T-helper 9 cell (primary cell): ENCODE results near the gene RHBDD2.
"Not testable (repeated sequence)": the region's sequence is repeated elsewhere in the genome, so short reads cannot be mapped to it uniquely, and the experiment has no call there.

ENCODE experiments used
- DNase-seq: peaks from one replicate; pipeline ENCODE4 v3.0.0-alpha.2; 2020
- total RNA-seq, 2 donors: gene quantifications; one replicate each; lab custom pipeline; 2026; lab: John Stamatoyannopoulos, UW

Gene RHBDD2
- total RNA-seq = 62.0 to 80.4 reads per million in 2 donors

DNA sequence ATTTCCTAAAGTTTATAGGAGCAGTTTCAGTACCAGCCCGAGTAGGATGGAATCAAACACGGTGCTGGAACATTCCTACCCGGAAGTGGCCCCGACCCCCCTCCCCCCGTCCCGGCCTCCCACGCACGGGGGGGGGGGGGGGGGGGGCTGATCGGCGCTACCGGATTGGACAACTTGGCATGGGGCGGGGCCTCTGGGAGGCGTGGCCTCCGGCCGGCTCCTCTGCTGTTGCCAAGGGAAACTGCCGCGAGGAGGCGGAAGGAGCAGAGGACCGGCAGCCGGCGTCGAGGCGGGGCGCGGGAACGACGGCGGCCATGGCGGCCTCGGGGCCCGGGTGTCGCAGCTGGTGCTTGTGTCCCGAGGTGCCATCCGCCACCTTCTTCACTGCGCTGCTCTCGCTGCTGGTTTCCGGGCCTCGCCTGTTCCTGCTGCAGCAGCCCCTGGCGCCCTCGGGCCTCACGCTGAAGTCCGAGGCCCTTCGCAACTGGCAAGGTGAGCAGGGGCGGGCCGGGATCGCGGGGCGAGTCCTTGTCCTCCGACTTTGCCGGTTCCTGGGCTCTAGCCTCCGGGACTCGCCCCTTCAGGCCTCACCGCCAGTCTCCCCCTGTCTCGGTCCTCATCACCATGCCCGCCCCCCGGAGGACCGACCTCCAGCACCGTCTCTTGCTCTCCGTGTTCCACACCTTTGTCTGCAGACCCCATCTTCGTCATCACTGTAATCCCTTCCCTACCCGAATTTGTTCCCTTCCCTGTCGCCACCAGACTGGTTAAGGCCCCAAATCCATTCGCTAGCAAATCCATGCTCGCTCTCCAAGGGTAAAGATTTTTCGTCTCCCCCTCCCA, at the start of gene RHBDD2:
Gene RHBDD2 (plus strand): TSS at position 266 of the 843 bp plus-strand sequence. CDS start 49 bp downstream, at position 315.
- peak; percentile 94 for DNase-seq

GRCh38 chr7:75829656-75830055, 49.2 kb upstream of the RHBDD2 start:
- DNase-seq = not testable (repeated sequence)

GRCh38 chr7:75830978-75831377, 47.9 kb upstream of the RHBDD2 start:
- no peak for DNase-seq

DNA sequence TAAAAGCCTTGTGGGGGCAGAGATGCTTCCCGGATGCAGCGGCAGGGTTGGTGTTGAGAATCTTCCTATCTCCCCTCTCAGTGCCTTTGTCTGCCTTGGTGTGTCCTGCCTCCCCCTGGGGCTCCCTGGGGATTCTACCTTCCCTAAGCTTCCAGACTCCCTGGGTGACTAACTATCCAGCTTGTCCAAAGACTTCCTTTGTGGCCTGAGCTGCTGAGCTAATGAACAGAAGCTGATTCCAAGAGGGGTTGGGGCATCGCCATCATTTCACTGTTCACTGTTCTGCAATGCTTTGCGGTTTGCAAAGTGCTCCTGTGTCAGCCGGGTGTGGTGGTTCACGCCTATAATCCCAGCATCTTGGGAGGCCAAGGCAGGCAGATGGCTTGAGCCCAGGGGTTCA, 45.2 kb upstream of the RHBDD2 start:
- DNase-seq = not testable (repeated sequence)

GRCh38 chr7:75835688-75836285, 43.0 kb upstream of the RHBDD2 start:
- no peak for DNase-seq

DNA sequence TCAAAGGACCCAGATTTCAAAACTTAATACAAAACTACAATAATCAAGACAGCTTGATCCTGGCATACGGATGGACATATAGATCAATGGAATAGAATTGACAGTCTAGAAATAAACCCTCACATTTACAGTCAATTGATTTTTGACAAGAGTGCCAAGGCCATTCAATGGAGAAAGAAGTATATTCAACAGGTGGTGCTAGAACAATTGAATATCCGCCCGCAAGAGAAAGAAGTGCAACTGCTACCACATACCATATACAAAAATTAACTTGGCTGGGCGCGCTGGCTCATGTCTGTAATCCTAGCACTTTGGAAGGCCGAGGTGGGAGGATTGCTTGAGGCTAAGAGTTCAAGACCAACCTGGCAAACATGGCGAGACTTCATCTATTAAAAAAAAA, 42.0 kb upstream of the RHBDD2 start:
- DNase-seq = no peak

DNA sequence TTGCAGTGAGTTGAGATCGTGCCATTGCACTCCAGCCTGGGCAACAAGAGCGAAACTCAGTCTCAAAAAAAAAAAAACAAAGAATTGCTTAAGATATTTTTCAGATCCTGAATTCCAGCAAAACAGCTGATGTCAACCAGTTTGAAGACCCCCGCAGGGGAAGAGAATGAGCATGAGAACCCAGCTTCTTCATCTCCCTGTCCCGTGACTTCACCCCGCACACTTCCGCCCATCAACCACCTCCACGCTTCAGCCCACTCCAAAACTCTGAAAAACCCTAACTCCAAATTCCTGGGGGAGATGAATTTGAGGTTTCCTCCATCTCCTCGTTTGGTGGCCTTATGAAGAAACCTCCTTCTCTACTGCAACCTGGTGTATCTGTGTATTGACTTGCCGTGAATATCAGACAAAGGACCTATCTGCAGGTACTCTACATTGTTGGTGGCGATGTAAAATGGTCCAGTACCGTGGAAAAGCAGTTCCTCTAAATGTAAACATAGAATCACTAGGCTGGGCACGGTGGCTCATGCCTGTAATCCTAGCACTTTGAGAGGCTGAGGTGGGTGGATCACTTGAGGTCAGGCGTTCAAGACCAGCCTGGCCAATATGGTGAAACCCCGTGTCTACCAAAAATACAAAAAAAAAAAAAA, 40.4 kb upstream of the RHBDD2 start:
- not testable (repeated sequence) for DNase-seq

GRCh38 chr7:75840029-75840428, 38.8 kb upstream of the RHBDD2 start:
- DNase-seq = no peak

GRCh38 chr7:75842836-75843446, 35.9 kb upstream of the RHBDD2 start:
- DNase-seq = no peak

DNA sequence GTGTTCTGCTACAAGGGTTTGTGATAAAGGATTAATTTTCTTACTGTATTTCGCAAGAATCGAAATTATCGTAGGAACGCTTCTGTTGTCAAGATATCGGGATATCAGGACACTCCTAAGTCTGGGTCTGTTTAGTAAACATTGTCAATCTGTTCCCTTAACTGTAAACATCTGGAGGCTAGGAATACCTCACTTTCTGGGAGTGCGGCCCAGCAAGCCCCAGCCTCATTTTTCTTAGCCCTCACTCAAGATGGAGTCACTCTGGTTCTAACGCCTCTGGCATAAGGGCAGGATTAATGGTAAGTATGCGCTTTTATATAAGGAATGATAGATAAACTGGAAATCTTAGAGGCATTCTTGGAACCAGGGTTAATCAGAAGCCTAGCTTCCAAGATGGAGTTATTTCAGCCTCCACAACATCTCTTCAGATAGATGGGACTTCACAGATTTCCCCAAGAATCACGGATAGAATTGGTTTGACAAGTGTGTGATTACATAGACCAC, 35.2 kb upstream of the RHBDD2 start:
- no peak for DNase-seq

- DNase-seq = no peak
These were observed 34.7 kb upstream of the RHBDD2 start for GRCh38 chr7:75844158-75844557.

DNA sequence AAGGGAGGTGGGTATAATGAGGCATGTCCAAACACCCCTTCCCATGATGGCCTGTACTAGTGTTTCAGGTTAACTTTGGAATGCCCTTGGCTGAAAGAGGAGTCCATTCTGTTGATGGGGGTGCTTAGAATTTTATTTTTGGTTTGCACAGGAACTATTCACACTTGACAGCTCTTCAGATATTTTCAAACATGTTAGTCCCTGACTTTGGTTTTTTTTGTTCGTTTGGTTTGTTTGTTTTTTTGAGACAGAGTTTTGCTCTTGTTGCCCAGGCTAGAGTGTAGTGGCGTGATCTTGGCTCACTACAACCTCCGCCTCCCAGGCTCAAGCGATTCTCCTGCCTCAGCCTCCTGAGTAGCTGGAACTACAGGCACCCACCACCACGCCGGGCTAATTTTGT, 33.7 kb upstream of the RHBDD2 start:
- not testable (repeated sequence) for DNase-seq

- no peak for DNase-seq
These were observed 31.1 kb upstream of the RHBDD2 start for GRCh38 chr7:75847707-75848106.

GRCh38 chr7:75849573-75849972, 29.3 kb upstream of the RHBDD2 start:
- no peak for DNase-seq

GRCh38 chr7:75850235-75850634, 28.6 kb upstream of the RHBDD2 start:
- no peak for DNase-seq

GRCh38 chr7:75854233-75854632, 24.6 kb upstream of the RHBDD2 start:
- no peak for DNase-seq

DNA sequence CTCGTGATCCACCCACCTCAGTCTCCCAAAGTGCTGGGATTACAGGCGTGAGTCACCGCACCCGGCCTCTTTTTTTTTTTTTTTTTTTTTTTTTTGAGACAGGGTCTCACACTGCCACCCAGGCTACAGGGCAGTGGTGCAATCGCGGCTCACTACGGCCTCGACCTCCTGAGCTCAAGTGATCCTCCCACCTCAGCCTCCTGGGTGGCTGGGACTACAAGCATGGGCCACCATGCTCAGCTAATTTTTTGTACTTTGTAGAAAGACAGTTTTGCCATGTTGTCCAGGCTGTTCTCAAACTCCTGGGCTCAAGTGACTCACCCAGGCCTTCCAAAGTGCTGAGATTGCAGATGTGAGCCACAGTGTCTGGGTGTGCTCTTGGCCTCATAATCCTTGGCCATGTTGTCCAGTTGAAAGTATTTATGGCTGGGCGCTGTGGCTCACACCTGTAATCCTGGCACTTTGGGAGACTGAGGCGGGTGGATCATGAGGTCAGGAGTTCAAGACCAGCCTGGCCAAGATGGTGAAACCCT, 24.0 kb upstream of the RHBDD2 start:
- DNase-seq = not testable (repeated sequence)

- no peak for DNase-seq
These were observed 22.3 kb upstream of the RHBDD2 start for GRCh38 chr7:75856536-75856935.

DNA sequence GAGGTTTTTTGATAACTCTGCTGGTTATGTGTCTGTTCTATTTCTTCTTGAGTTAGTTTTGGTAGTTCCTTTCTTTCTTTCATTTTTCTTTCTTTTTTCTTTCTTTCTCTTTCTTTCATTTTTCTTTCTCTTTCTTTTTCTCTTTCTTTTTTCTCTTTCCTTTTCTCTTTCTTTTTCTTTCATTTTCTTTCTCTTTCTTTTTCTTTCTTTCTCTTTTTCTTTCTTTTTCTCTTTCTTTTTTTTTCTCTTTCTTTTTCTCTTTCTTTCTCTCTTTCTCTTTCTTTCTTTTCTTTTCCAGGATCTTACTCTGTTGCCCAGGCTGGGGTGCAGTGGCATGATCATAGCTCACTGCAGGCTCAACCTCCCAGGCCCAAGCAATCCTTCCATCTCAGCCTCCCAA, 20.4 kb upstream of the RHBDD2 start:
- no peak for DNase-seq

DNA sequence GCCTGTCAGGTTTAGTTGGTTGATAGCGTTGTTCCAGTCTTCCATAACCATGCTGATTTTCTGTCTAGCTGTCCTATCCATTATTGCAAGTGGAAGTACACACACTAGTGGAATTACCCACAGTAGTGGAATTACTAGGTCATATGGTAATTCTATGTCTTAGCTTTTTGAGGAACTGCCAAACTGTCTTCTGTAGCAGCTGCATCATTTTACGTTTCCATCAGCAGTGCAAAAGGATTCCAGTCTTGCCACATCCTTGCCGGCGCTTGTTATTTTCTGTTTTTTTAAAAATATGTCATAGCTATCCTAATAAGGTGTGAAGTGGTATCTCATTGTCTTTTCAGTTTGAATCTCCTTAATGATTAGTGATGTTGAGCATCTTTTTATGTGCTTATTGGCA, 17.2 kb upstream of the RHBDD2 start:
- no peak for DNase-seq

- DNase-seq = not testable (repeated sequence)
These were observed 14.6 kb upstream of the RHBDD2 start for GRCh38 chr7:75864251-75864650.

- no peak for DNase-seq
These were observed 12.7 kb upstream of the RHBDD2 start for GRCh38 chr7:75866114-75866488.
